ENCODE data around the gene SVIL.
A peak's percentile ranks its signal among the peaks of the same experiment; 100 is the strongest.

SVIL gene

GRCh38 chr10:29646238-29646902 is 11.6 kb upstream of the SVIL start:
- peak overlapping the region; percentile 62 for H3K18ac ChIP-seq (ENCODE audit: low read length)
- WGBS (ENCODE audit: extremely low coverage, insufficient coverage, insufficient read length): no CpG with 5 or more reads among the region's 8 CpGs

GRCh38 chr10:29643771-29644501 is 9.2 kb upstream of the SVIL start:
- Histone ChIP-seq H3K27ac (ENCODE audit: low read depth, low read length) (no peak overlapping the region), H2BK120ac (ENCODE audit: insufficient read depth, low read length, poor library complexity) (no peak overlapping the region)

More at GRCh38 chr10:29646238-29646902, 11.6 kb upstream of the SVIL start:
- H2BK12ac ChIP-seq (ENCODE audit: low read length): no peak overlapping the region
- no peak overlapping the region for H3K9ac ChIP-seq (ENCODE audit: low read length)
- H4K12ac ChIP-seq (ENCODE audit: low read depth, low read length): no peak overlapping the region
- H2BK120ac ChIP-seq (ENCODE audit: insufficient read depth, low read length, poor library complexity): no peak overlapping the region
- no peak overlapping the region for H2AK5ac ChIP-seq (ENCODE audit: low read length)
- no peak overlapping the region for H3K4me2 ChIP-seq (ENCODE audit: low read length)
- no peaks in the 10 kb centered on the region for H3K27me3 ChIP-seq (ENCODE audit: insufficient read depth, low read length)
- H2AFZ ChIP-seq (ENCODE audit: insufficient read depth, low read length, poor library complexity): no peak overlapping the region
- no peak overlapping the region for H3K14ac ChIP-seq (ENCODE audit: low read length)
- H3K9me3 ChIP-seq (ENCODE audit: insufficient read depth, low read depth, low read length): no peaks in the 10 kb centered on the region
- no peak overlapping the region for H3K4ac ChIP-seq (ENCODE audit: low read depth, low read length)
- H4K91ac ChIP-seq (ENCODE audit: low read depth, low read length): no peak overlapping the region
- H4K8ac ChIP-seq (ENCODE audit: low read depth, low read length): no peak overlapping the region
- peak overlapping the region; percentile 97 for H3K23ac ChIP-seq (ENCODE audit: low read length)
- no peaks in the 10 kb centered on the region for H3K79me1 ChIP-seq (ENCODE audit: low read length)
- no peak for DNase-seq
- H3K79me2 ChIP-seq (ENCODE audit: control insufficient read depth, insufficient read depth, low read length, poor library complexity): no peaks in the 10 kb centered on the region
- no peak overlapping the region for H2BK5ac ChIP-seq (ENCODE audit: low read depth, low read length, poor library complexity)
- H3K36me3 ChIP-seq (ENCODE audit: control insufficient read depth in 1 of 2, insufficient read depth in 2 of 2, low read length in 2 of 2): no peaks in the 10 kb centered on the region
- H3K27ac ChIP-seq (ENCODE audit: low read depth, low read length): no peak overlapping the region
- peaks cover 5 to 8% of the 10 kb centered on the region in 2 experiments for H3K4me1 ChIP-seq (ENCODE audit: control insufficient read depth in 1 of 2, insufficient read depth in 2 of 2, low read length in 2 of 2)
- H3K4me3 ChIP-seq (ENCODE audit: low read depth, low read length): no peak overlapping the region

DNA sequence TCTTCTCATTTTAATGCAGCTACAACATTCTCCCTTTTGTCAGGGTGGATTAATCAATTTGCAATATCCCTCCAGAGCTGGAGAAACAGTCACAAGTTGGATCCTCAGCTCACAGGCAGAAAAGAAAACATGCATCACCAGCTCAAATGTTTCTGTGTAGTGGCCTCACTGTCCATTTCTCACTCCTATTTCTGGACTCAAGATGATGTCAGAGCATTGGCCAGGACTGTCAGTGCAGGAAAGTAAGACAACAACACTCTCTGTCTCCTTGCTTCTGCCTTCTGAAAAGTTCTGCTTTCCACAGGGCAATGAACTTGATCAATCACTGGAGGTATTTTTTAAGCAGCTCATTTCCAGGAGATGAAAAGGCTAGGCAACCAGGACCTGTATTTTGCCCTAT is 8.2 kb upstream of the SVIL start:
- H3K79me2 ChIP-seq (ENCODE audit: control insufficient read depth, insufficient read depth, low read length, poor library complexity): no peaks in the 10 kb centered on the region
- H3K4me3 ChIP-seq (ENCODE audit: low read depth, low read length): no peak overlapping the region
- no peak overlapping the region for H4K12ac ChIP-seq (ENCODE audit: low read depth, low read length)
- H3K4me2 ChIP-seq (ENCODE audit: low read length): no peak overlapping the region
- H2BK5ac ChIP-seq (ENCODE audit: low read depth, low read length, poor library complexity): no peak overlapping the region
- H3K4me1 ChIP-seq (ENCODE audit: control insufficient read depth in 1 of 2, insufficient read depth in 2 of 2, low read length in 2 of 2): peaks cover 5 to 8% of the 10 kb centered on the region in 2 experiments
- no peak overlapping the region for H2BK120ac ChIP-seq (ENCODE audit: insufficient read depth, low read length, poor library complexity)
- no peaks in the 10 kb centered on the region for H3K9me3 ChIP-seq (ENCODE audit: insufficient read depth, low read depth, low read length)
- H2AK5ac ChIP-seq (ENCODE audit: low read length): no peak overlapping the region
- H3K4ac ChIP-seq (ENCODE audit: low read depth, low read length): no peak overlapping the region
- H3K9ac ChIP-seq (ENCODE audit: low read length): no peak overlapping the region
- no peak overlapping the region for H4K8ac ChIP-seq (ENCODE audit: low read depth, low read length)
- no peak overlapping the region for H3K23ac ChIP-seq (ENCODE audit: low read length)
- H3K14ac ChIP-seq (ENCODE audit: low read length): no peak overlapping the region
- peak overlapping the region; percentile 35 for H3K18ac ChIP-seq (ENCODE audit: low read length)
- H3K27me3 ChIP-seq (ENCODE audit: insufficient read depth, low read length): no peaks in the 10 kb centered on the region
- H3K27ac ChIP-seq (ENCODE audit: low read depth, low read length): no peak overlapping the region
- H2BK12ac ChIP-seq (ENCODE audit: low read length): no peak overlapping the region
- H3K79me1 ChIP-seq (ENCODE audit: low read length): no peaks in the 10 kb centered on the region
- H4K91ac ChIP-seq (ENCODE audit: low read depth, low read length): no peak overlapping the region
- no peak overlapping the region for H2AFZ ChIP-seq (ENCODE audit: insufficient read depth, low read length, poor library complexity)
- DNase-seq: no peak
- peaks cover 3 to 5% of the 10 kb centered on the region in 2 experiments for H3K36me3 ChIP-seq (ENCODE audit: control insufficient read depth in 1 of 2, insufficient read depth in 2 of 2, low read length in 2 of 2)

More at GRCh38 chr10:29643771-29644501, 9.2 kb upstream of the SVIL start:
- H2BK5ac ChIP-seq (ENCODE audit: low read depth, low read length, poor library complexity): no peak overlapping the region
- no peak overlapping the region for H4K91ac ChIP-seq (ENCODE audit: low read depth, low read length)
- H3K18ac ChIP-seq (ENCODE audit: low read length): no peak overlapping the region
- no peaks in the 10 kb centered on the region for H3K79me2 ChIP-seq (ENCODE audit: control insufficient read depth, insufficient read depth, low read length, poor library complexity)
- H3K23ac ChIP-seq (ENCODE audit: low read length): no peak overlapping the region
- no peak overlapping the region for H3K14ac ChIP-seq (ENCODE audit: low read length)
- peaks cover 5 to 8% of the 10 kb centered on the region in 2 experiments for H3K4me1 ChIP-seq (ENCODE audit: control insufficient read depth in 1 of 2, insufficient read depth in 2 of 2, low read length in 2 of 2)
- H2AFZ ChIP-seq (ENCODE audit: insufficient read depth, low read length, poor library complexity): no peak overlapping the region
- no peak overlapping the region for H3K4me2 ChIP-seq (ENCODE audit: low read length)
- H3K27me3 ChIP-seq (ENCODE audit: insufficient read depth, low read length): no peaks in the 10 kb centered on the region
- no peak overlapping the region for H4K12ac ChIP-seq (ENCODE audit: low read depth, low read length)
- no peak for DNase-seq
- no peak overlapping the region for H2BK12ac ChIP-seq (ENCODE audit: low read length)
- H4K8ac ChIP-seq (ENCODE audit: low read depth, low read length): no peak overlapping the region
- no CpG with 5 or more reads among the region's 12 CpGs for WGBS (ENCODE audit: extremely low coverage, insufficient coverage, insufficient read length)
- no peak overlapping the region for H3K4ac ChIP-seq (ENCODE audit: low read depth, low read length)
- no peak overlapping the region for H2AK5ac ChIP-seq (ENCODE audit: low read length)
- peaks cover 3 to 5% of the 10 kb centered on the region in 2 experiments for H3K36me3 ChIP-seq (ENCODE audit: control insufficient read depth in 1 of 2, insufficient read depth in 2 of 2, low read length in 2 of 2)
- H3K9me3 ChIP-seq (ENCODE audit: insufficient read depth, low read depth, low read length): no peaks in the 10 kb centered on the region
- no peak overlapping the region for H3K4me3 ChIP-seq (ENCODE audit: low read depth, low read length)
- no peaks in the 10 kb centered on the region for H3K79me1 ChIP-seq (ENCODE audit: low read length)
- no peak overlapping the region for H3K9ac ChIP-seq (ENCODE audit: low read length)

- no peaks in the 10 kb centered on the region for H3K79me2 ChIP-seq (ENCODE audit: control insufficient read depth, insufficient read depth, low read length, poor library complexity)
- H3K23ac ChIP-seq (ENCODE audit: low read length): no peak overlapping the region
- no peak overlapping the region for H3K18ac ChIP-seq (ENCODE audit: low read length)
- H3K9ac ChIP-seq (ENCODE audit: low read length): no peak overlapping the region
- no peak overlapping the region for H2BK12ac ChIP-seq (ENCODE audit: low read length)
- H3K36me3 ChIP-seq (ENCODE audit: control insufficient read depth in 1 of 2, insufficient read depth in 2 of 2, low read length in 2 of 2): peaks cover 5 to 7% of the 10 kb centered on the region in 2 experiments
- peaks cover 1% of the 10 kb centered on the region for H3K9me3 ChIP-seq (ENCODE audit: insufficient read depth, low read depth, low read length)
- H4K8ac ChIP-seq (ENCODE audit: low read depth, low read length): no peak overlapping the region
- no peak overlapping the region for H4K12ac ChIP-seq (ENCODE audit: low read depth, low read length)
- DNase-seq: no peak
- peaks cover 3% of the 10 kb centered on the region for H3K79me1 ChIP-seq (ENCODE audit: low read length)
- H2BK5ac ChIP-seq (ENCODE audit: low read depth, low read length, poor library complexity): no peak overlapping the region
- peaks cover 3 to 6% of the 10 kb centered on the region in 2 experiments for H3K4me1 ChIP-seq (ENCODE audit: control insufficient read depth in 1 of 2, insufficient read depth in 2 of 2, low read length in 2 of 2)
- no peak overlapping the region for H3K14ac ChIP-seq (ENCODE audit: low read length)
- H2AK5ac ChIP-seq (ENCODE audit: low read length): no peak overlapping the region
- no peak overlapping the region for H2BK120ac ChIP-seq (ENCODE audit: insufficient read depth, low read length, poor library complexity)
- no peak overlapping the region for H3K4me2 ChIP-seq (ENCODE audit: low read length)
- H3K27ac ChIP-seq (ENCODE audit: low read depth, low read length): no peak overlapping the region
- no peak overlapping the region for H3K4me3 ChIP-seq (ENCODE audit: low read depth, low read length)
- H4K91ac ChIP-seq (ENCODE audit: low read depth, low read length): no peak overlapping the region
- H3K27me3 ChIP-seq (ENCODE audit: insufficient read depth, low read length): no peaks in the 10 kb centered on the region
- WGBS (ENCODE audit: extremely low coverage, insufficient coverage, insufficient read length): no CpG with 5 or more reads among the region's 3 CpGs
- no peak overlapping the region for H3K4ac ChIP-seq (ENCODE audit: low read depth, low read length)
- H2AFZ ChIP-seq (ENCODE audit: insufficient read depth, low read length, poor library complexity): no peak overlapping the region
These were observed 2.8 kb upstream of the SVIL start for GRCh38 chr10:29637537-29637936.

Measured in trophoblast cell (in vitro differentiated cells and primary cell).